Right hindlimb (tissue), 1 donor: ENCODE measurements around the gene TWIST2.

Experiments
- DNase-seq: peaks from one replicate; pipeline ENCODE4 v3.0.0-alpha.2; 2018

Gene TWIST2

GRCh38 chr2:238874330-238875050, 26.6 kb downstream of the TWIST2 start:
- no peak for DNase-seq

GRCh38 chr2:238875101-238875470, 27.2 kb downstream of the TWIST2 start:
- DNase-seq: no peak

- DNase-seq: no peak
Observed at GRCh38 chr2:238875471-238876231, 27.8 kb downstream of the TWIST2 start.

GRCh38 chr2:238876232-238876630, 28.3 kb downstream of the TWIST2 start:
- no peak for DNase-seq

- no peak for DNase-seq
Observed at GRCh38 chr2:238878051-238878735, 30.3 kb downstream of the TWIST2 start.

GRCh38 chr2:238879043-238879442, 31.2 kb downstream of the TWIST2 start:
- no peak for DNase-seq

GRCh38 chr2:238879621-238880377, 31.9 kb downstream of the TWIST2 start:
- DNase-seq: no peak

GRCh38 chr2:238881353-238882081, 33.6 kb downstream of the TWIST2 start:
- no peak for DNase-seq

GRCh38 chr2:238882082-238882755, 34.3 kb downstream of the TWIST2 start:
- no peak for DNase-seq

GRCh38 chr2:238883421-238883901, 35.6 kb downstream of the TWIST2 start:
- peak; percentile 55 for DNase-seq

- no peak for DNase-seq
Observed at GRCh38 chr2:238884122-238884811, 36.4 kb downstream of the TWIST2 start.

- DNase-seq: no peak
Observed at GRCh38 chr2:238884812-238885408, 37.0 kb downstream of the TWIST2 start.

- DNase-seq: no peak
Observed at GRCh38 chr2:238886453-238887094, 38.7 kb downstream of the TWIST2 start.

GRCh38 chr2:238887616-238888015, 39.7 kb downstream of the TWIST2 start:
- no peak for DNase-seq

- no peak for DNase-seq
Observed at GRCh38 chr2:238888781-238889180, 40.9 kb downstream of the TWIST2 start.

- no peak for DNase-seq
Observed at GRCh38 chr2:238890131-238890530, 42.2 kb downstream of the TWIST2 start.

GRCh38 chr2:238890618-238891456, 43.0 kb downstream of the TWIST2 start:
- DNase-seq: no peak

GRCh38 chr2:238891457-238892203, 43.7 kb downstream of the TWIST2 start:
- DNase-seq: peak; percentile 61
